HCT116 (cell line): ENCODE measurements around the gene PRKCD. TPM values are rescaled to one million over a fixed set of nuclear protein-coding genes. Genes with fewer than 3 reads are reported as not detected.

Experiments
- ATAC-seq: fragments of 200-7000 bp; cut with Tn5 transposase; 2 replicates; pipeline ENCODE4 v1.9.1; 2020; ENCODE audit warnings: mild to moderate bottlenecking, moderate library complexity
- BruUV-seq: library from RNA; stranded (reverse); fragments of 400-500 nt; replicated peaks from 2 replicates; lab custom pipeline; 2021; lab: Mats Ljungman, UMichigan
- CTCF ChIA-PET: fragments of 300-600 bp; sonication (Branson Sonifier 250); formaldehyde crosslinking; loops from one replicate; lab custom pipeline; 2021; ENCODE audit warnings: antibody characterized with exemption; lab: Charles Lee
- POLR2A ChIA-PET: fragments of 300-600, 350-600 bp; sonication (Branson Sonifier 250); formaldehyde crosslinking; loops from one replicate; lab custom pipeline; 2021; ENCODE audit warnings: antibody characterized with exemption; lab: Charles Lee
- RAD21 ChIA-PET, 2 experiments: fragments of 300-600 bp; sonication (Branson Sonifier 250); formaldehyde crosslinking; loops; one replicate each; lab custom pipeline; 2023; ENCODE audit warnings: low total read pairs in 2 of 2; ENCODE audit not compliant: uncharacterized antibody in 2 of 2, unreplicated experiment in 2 of 2, low non-redundant PET in 1 of 2; lab: Charles Lee
- DNase-seq: peaks from one replicate; pipeline ENCODE4 v3.0.0-alpha.2; 2010; ENCODE audit warnings: low read depth, low spot score
- H2AFZ ChIP-seq: fragments of 200-600 bp; shearing (Covaris generic), sonication (generic); 2 replicates; pipeline ENCODE4 v1.6.1; 2017; ENCODE audit warnings: low read depth, mixed run types, mixed read lengths, antibody characterized with exemption, low read length; ENCODE audit not compliant: poor library complexity, severe bottlenecking
- H3K27ac ChIP-seq: 2 replicates; pipeline ENCODE4 v1.5.1; 2012; ENCODE audit warnings: low read depth, low read length
- H3K27me3 ChIP-seq: fragments of 200-600 bp; sonication (generic); 2 replicates; pipeline ENCODE4 v1.6.1; 2016; ENCODE audit warnings: mixed run types, low read length, mixed read lengths; ENCODE audit not compliant: insufficient read depth
- H3K36me3 ChIP-seq, 2 experiments: fragments of 200-500 bp in 1 of 2; fragments of 200-600 bp in 1 of 2; sonication (Bioruptor generic) in 1 of 2; sonication (generic) in 1 of 2; 2 replicates each; pipeline versions ENCODE4 v1.5.1 to v1.6.1; 2014 to 2016; ENCODE audit warnings: low read length in 2 of 2, inconsistent platforms in 1 of 2, mixed read lengths in 1 of 2, mixed run types in 1 of 2; ENCODE audit not compliant: insufficient read depth in 2 of 2, control insufficient read depth in 1 of 2
- H3K4me1 ChIP-seq, 2 experiments: fragments of 200-600 bp in 1 of 2; sonication (generic) in 1 of 2; 2 replicates each; pipeline versions ENCODE4 v1.5.1 to v1.6.1; 2012 to 2017; ENCODE audit warnings: low read length in 2 of 2, inconsistent platforms in 1 of 2, mild to moderate bottlenecking in 1 of 2, mixed read lengths in 1 of 2, mixed run types in 1 of 2, moderate library complexity in 1 of 2; ENCODE audit not compliant: insufficient read depth in 2 of 2, control insufficient read depth in 1 of 2
- H3K4me2 ChIP-seq: fragments of 200-600 bp; sonication (generic); 2 replicates; pipeline ENCODE4 v1.6.1; 2017; ENCODE audit warnings: mixed run types, low read length, mixed read lengths
- H3K4me3 ChIP-seq, 2 experiments: fragments of 200-600 bp in 1 of 2; sonication (generic) in 1 of 2; replicated peaks in 1 of 2; 2 replicates each; pipeline ENCODE4 v1.5.1; 2011 to 2016; ENCODE audit warnings: low read length in 2 of 2, control low read depth in 1 of 2, low read depth in 1 of 2, mild to moderate bottlenecking in 1 of 2, mixed read lengths in 1 of 2, mixed run types in 1 of 2
- H3K79me2 ChIP-seq: fragments of 200-600 bp; sonication (generic); 2 replicates; pipeline ENCODE4 v1.6.1; 2017; ENCODE audit warnings: mild to moderate bottlenecking, mixed run types, low read length, moderate library complexity, mixed read lengths; ENCODE audit not compliant: insufficient read depth
- H3K9ac ChIP-seq: fragments of 200-600 bp; sonication (generic); 2 replicates; pipeline ENCODE4 v1.6.1; 2016; ENCODE audit warnings: low read length, mixed read lengths
- H3K9me2 ChIP-seq: fragments of 200-600 bp; sonication (generic), shearing (Covaris generic); 2 replicates; pipeline ENCODE4 v1.6.1; 2017; ENCODE audit warnings: mixed run types, mild to moderate bottlenecking, moderate library complexity; ENCODE audit not compliant: insufficient read depth
- H3K9me3 ChIP-seq, 2 experiments: fragments of 200-500 bp in 1 of 2; fragments of 200-600 bp in 1 of 2; sonication (Bioruptor generic) in 1 of 2; sonication (generic) in 1 of 2; 2 replicates each; pipeline ENCODE4 v1.6.1; 2014 to 2017; ENCODE audit warnings: low read length in 2 of 2, mixed read lengths in 2 of 2, inconsistent platforms in 1 of 2, low read depth in 1 of 2, mild to moderate bottlenecking in 1 of 2, mixed run types in 1 of 2, moderate library complexity in 1 of 2; ENCODE audit not compliant: control insufficient read depth in 1 of 2, insufficient read depth in 1 of 2
- H4K20me1 ChIP-seq: fragments of 200-600 bp; sonication (generic), shearing (Covaris generic); 2 replicates; pipeline ENCODE4 v1.6.1; 2017; ENCODE audit warnings: mixed run types, mild to moderate bottlenecking, moderate library complexity; ENCODE audit not compliant: insufficient read depth
- REST ChIP-seq: IDR thresholded peaks from 2 replicates; pipeline ENCODE4 v1.6.1; 2012; ENCODE audit warnings: low read depth
- SRF ChIP-seq: IDR thresholded peaks from 2 replicates; pipeline ENCODE4 v1.6.1; 2012; ENCODE audit warnings: low read depth
- intact Hi-C: fragments of 100-400 bp; cut with micrococcal nuclease; formaldehyde crosslinking; loops from 2 replicates; pipeline ENCODE4 v1.10.0; 2022
- total RNA-seq: library from RNA; stranded (reverse); gene quantifications from one replicate; pipeline ENCODE4 v1.2.1, GENCODE V29; 2021; ENCODE audit not compliant: unreplicated experiment

PRKCD gene
- total RNA-seq, 1 experiment from 2014 or later, result 34.4 TPM

- POLR2A ChIA-PET, result interaction anchor here (1.6 kb wide), 1 partner anchor 18 kb away, joined by 5 read pairs; no protein-coding TSS in a partner anchor
- Histone ChIP-seq H3K27ac (peak overlapping the region; percentile 87; the same call in 1 of the 2 replicates), H3K9me3 (no peaks in the 10 kb centered on the region), H3K4me2 (peak overlapping the region; percentile 98), H3K9ac (no peak overlapping the region), H3K36me3 (no peaks in the 10 kb centered on the region), H3K4me3 (no peak overlapping the region; a peak in 1 of 4 replicates), H3K9me2 (no peaks in the 10 kb centered on the region), H4K20me1 (no peaks in the 10 kb centered on the region), H3K4me1 (peaks cover 52 to 69% of the 10 kb centered on the region in 2 experiments), H3K79me2 (peaks cover 23% of the 10 kb centered on the region), H2AFZ (no peak overlapping the region), H3K27me3 (no peaks in the 10 kb centered on the region)
- RAD21 ChIA-PET, result no interaction called here
- no peak for ATAC-seq
- intact Hi-C loops, result loop anchor here (2.0 kb wide), 1 partner anchor 25 kb away; no protein-coding TSS in a partner anchor
- CTCF ChIA-PET, result interaction anchor here (1.0 to 1.6 kb wide), 2 partner anchors 25 to 37 kb away, joined by 3 to 5 read pairs; no protein-coding TSS in a partner anchor
- DNase-seq, result no peak
- TF ChIP-seq SRF (no peak), REST (no peak)
- no TSS peak for BruUV-seq
Measured at GRCh38 chr3:53159156-53160060, 1.6 kb upstream of the PRKCD start.
